Nephron (organoid): ENCODE results near the gene LOXL3.
A peak's percentile ranks its signal among the peaks of the same experiment; 100 is the strongest.

Experiments used
- H3K27ac Mint-ChIP-seq, 3 experiments: 2 replicates each; pipeline ENCODE4 v1.8.0; 2020; ENCODE audit warnings: mixed read lengths in 3 of 3, mild to moderate bottlenecking in 2 of 3, moderate library complexity in 1 of 3
- H3K27me3 Mint-ChIP-seq: 2 replicates; pipeline ENCODE4 v1.8.0; 2021; ENCODE audit warnings: low read depth, mild to moderate bottlenecking, moderate library complexity, mixed read lengths
- H3K36me3 Mint-ChIP-seq: 2 replicates; pipeline ENCODE4 v1.8.0; 2020; ENCODE audit warnings: low read depth, mixed read lengths
- H3K4me1 Mint-ChIP-seq: 2 replicates; pipeline ENCODE4 v1.8.0; 2020; ENCODE audit warnings: mixed read lengths
- H3K4me3 Mint-ChIP-seq, 3 experiments: 2 replicates each; pipeline ENCODE4 v1.8.0; 2020; ENCODE audit warnings: mild to moderate bottlenecking in 3 of 3, mixed read lengths in 3 of 3, moderate library complexity in 2 of 3
- H3K9me3 Mint-ChIP-seq: 2 replicates; pipeline ENCODE4 v1.8.0; 2020; ENCODE audit warnings: mixed read lengths
- CTCF ChIP-seq, 3 experiments: fragments of 200-600 bp; sonication (generic); IDR thresholded peaks; one replicate each; pipeline ENCODE4 v1.5.0; 2021; ENCODE audit warnings: antibody characterized with exemption in 3 of 3; ENCODE audit not compliant: unreplicated experiment in 3 of 3

LOXL3 gene

GRCh38 chr2:74555610-74556103, 1.9 kb upstream of the LOXL3 start:
- Mint-ChIP-seq H3K27me3 (peaks cover 26% of the 10 kb centered on the region), H3K4me3 (peak overlapping the region; percentile 94 to 96 (median 96)), H3K36me3 (peaks cover 5% of the 10 kb centered on the region), H3K4me1 (peaks cover 26% of the 10 kb centered on the region), H3K27ac (no peak overlapping the region), H3K9me3 (no peaks in the 10 kb centered on the region)
- TF ChIP-seq CTCF (IDR thresholded peaks at IDR 0.05; ENCODE audit: unreplicated experiment in 3 of 3): no peak

- Mint-ChIP-seq H3K4me1 (peaks cover 28% of the 10 kb centered on the region), H3K4me3 (peak overlapping the region; percentile 94 to 96 (median 96)), H3K9me3 (no peaks in the 10 kb centered on the region), H3K27me3 (peaks cover 19% of the 10 kb centered on the region), H3K36me3 (peaks cover 5% of the 10 kb centered on the region), H3K27ac (peak overlapping the region in 2 of 3 experiments; percentile 67 to 69)
- no peak for TF ChIP-seq CTCF (IDR thresholded peaks at IDR 0.05; ENCODE audit: unreplicated experiment in 3 of 3)
Observed at GRCh38 chr2:74554820-74555531, 1.2 kb upstream of the LOXL3 start.

- H3K27me3 Mint-ChIP-seq: peaks cover 15% of the 10 kb centered on the region
- H3K4me3 Mint-ChIP-seq: peak overlapping the region; percentile 82 to 95 (median 86)
- H3K27ac Mint-ChIP-seq: peak overlapping the region; percentile 56 to 85 (median 65)
- H3K9me3 Mint-ChIP-seq: no peaks in the 10 kb centered on the region
- H3K36me3 Mint-ChIP-seq: peaks cover 5% of the 10 kb centered on the region
- TF ChIP-seq CTCF (IDR thresholded peaks at IDR 0.05; ENCODE audit: unreplicated experiment in 3 of 3): no peak
- peaks cover 39% of the 10 kb centered on the region for H3K4me1 Mint-ChIP-seq
Observed at GRCh38 chr2:74552914-74553811, 579 bp downstream of the LOXL3 start.

GRCh38 chr2:74551942-74552913, 1.5 kb downstream of the LOXL3 start:
- H3K27ac Mint-ChIP-seq: peak overlapping the region; percentile 41 to 62 (median 51)
- H3K4me1 Mint-ChIP-seq: peaks cover 42% of the 10 kb centered on the region
- H3K36me3 Mint-ChIP-seq: peaks cover 5% of the 10 kb centered on the region
- H3K27me3 Mint-ChIP-seq: peaks cover 11% of the 10 kb centered on the region
- TF ChIP-seq CTCF (IDR thresholded peaks at IDR 0.05; ENCODE audit: unreplicated experiment in 3 of 3): no peak
- peak overlapping the region; percentile 82 to 87 (median 86) for H3K4me3 Mint-ChIP-seq
- H3K9me3 Mint-ChIP-seq: no peaks in the 10 kb centered on the region

- peaks cover 42% of the 10 kb centered on the region for H3K4me1 Mint-ChIP-seq
- H3K36me3 Mint-ChIP-seq: peaks cover 5% of the 10 kb centered on the region
- no peaks in the 10 kb centered on the region for H3K9me3 Mint-ChIP-seq
- peaks cover 6% of the 10 kb centered on the region for H3K27me3 Mint-ChIP-seq
- H3K27ac Mint-ChIP-seq: peak overlapping the region in 1 of 3 experiments; percentile 2
- TF ChIP-seq CTCF (IDR thresholded peaks at IDR 0.05; ENCODE audit: unreplicated experiment in 3 of 3): no peak
- peak overlapping the region; percentile 33 to 87 (median 82) for H3K4me3 Mint-ChIP-seq
Observed at GRCh38 chr2:74551530-74551929, 2.2 kb downstream of the LOXL3 start.
